RWPE2 (cell line): ENCODE data around the gene HTR4.

Experiments used
- ATAC-seq: fragments of 200-7000 bp; cut with Tn5 transposase; 3 replicates; pipeline ENCODE4 v1.9.1; 2021; ENCODE audit warnings: low read depth
- DNase-seq: peaks from one replicate; pipeline ENCODE4 v3.0.0-alpha.2; 2020; ENCODE audit warnings: low spot score
- H3K27ac ChIP-seq: fragments of 450-650 bp; 2 replicates; pipeline ENCODE4 v1.5.1; 2017; ENCODE audit warnings: mild to moderate bottlenecking; ENCODE audit not compliant: poor library complexity, severe bottlenecking
- H3K27me3 ChIP-seq: fragments of 250-450 bp; sonication (Bioruptor Pico); 2 replicates; pipeline ENCODE4 v1.5.1; 2021; ENCODE audit warnings: mild to moderate bottlenecking, moderate library complexity; ENCODE audit not compliant: insufficient read depth, poor library complexity, severe bottlenecking
- H3K36me3 ChIP-seq: fragments of 250-450 bp; sonication (Bioruptor Pico); 2 replicates; pipeline ENCODE4 v1.5.1; 2020; ENCODE audit warnings: low read depth, mild to moderate bottlenecking, moderate library complexity
- H3K4me1 ChIP-seq: fragments of 250-450 bp; sonication (Bioruptor Pico); 2 replicates; pipeline ENCODE4 v1.5.1; 2021; ENCODE audit warnings: mild to moderate bottlenecking, moderate library complexity; ENCODE audit not compliant: insufficient read depth, poor library complexity, severe bottlenecking
- H3K4me3 ChIP-seq: fragments of 250-450 bp; sonication (Bioruptor Pico); 2 replicates; pipeline ENCODE4 v1.5.1; 2021; ENCODE audit warnings: mild to moderate bottlenecking, moderate library complexity; ENCODE audit not compliant: severe bottlenecking
- H3K9me3 ChIP-seq: fragments of 250-450 bp; sonication (Bioruptor Pico); 2 replicates; pipeline ENCODE4 v1.5.1; 2021; ENCODE audit warnings: mild to moderate bottlenecking, moderate library complexity; ENCODE audit not compliant: severe bottlenecking
- TF ChIP-seq, protein P1 (sequence below): fragments of 450-650 bp; IDR thresholded peaks from one replicate; pipeline ENCODE4 v1.5.1; 2017; ENCODE audit warnings: mild to moderate bottlenecking, moderate library complexity; ENCODE audit not compliant: poor library complexity, severe bottlenecking

HTR4 gene

DNA sequence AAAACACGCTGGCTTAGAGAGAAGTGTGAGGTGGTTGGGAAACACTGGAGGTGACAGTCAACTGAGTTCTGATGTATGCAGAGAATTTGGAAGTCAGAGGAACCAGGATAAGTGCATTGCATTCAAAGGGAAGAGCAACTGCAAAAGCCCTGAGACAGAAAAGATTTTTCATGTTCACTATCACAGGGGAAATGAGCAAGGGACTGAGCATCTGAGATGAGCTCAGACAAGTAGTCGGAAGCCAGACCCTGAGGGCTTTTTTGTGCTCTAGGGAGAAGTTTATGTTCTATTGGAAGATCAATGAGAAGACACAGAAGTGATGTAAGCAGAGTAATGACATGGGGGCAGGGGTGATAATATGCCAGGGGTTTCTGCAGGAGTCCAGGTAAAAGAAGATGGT, 97.5 kb downstream of the HTR4 start:
- Histone ChIP-seq H3K9me3 (no peaks in the 10 kb centered on the region), H3K4me1 (peaks cover 11% of the 10 kb centered on the region), H3K4me3 (no peak overlapping the region), H3K36me3 (no peaks in the 10 kb centered on the region), H3K27me3 (no peaks in the 10 kb centered on the region), H3K27ac (peak overlapping the region; percentile 41)
- ATAC-seq (peak; percentile 88), DNase-seq (peak; percentile 62)
- TF ChIP-seq, protein P1, sequence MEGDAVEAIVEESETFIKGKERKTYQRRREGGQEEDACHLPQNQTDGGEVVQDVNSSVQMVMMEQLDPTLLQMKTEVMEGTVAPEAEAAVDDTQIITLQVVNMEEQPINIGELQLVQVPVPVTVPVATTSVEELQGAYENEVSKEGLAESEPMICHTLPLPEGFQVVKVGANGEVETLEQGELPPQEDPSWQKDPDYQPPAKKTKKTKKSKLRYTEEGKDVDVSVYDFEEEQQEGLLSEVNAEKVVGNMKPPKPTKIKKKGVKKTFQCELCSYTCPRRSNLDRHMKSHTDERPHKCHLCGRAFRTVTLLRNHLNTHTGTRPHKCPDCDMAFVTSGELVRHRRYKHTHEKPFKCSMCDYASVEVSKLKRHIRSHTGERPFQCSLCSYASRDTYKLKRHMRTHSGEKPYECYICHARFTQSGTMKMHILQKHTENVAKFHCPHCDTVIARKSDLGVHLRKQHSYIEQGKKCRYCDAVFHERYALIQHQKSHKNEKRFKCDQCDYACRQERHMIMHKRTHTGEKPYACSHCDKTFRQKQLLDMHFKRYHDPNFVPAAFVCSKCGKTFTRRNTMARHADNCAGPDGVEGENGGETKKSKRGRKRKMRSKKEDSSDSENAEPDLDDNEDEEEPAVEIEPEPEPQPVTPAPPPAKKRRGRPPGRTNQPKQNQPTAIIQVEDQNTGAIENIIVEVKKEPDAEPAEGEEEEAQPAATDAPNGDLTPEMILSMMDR, result no peak

DNA sequence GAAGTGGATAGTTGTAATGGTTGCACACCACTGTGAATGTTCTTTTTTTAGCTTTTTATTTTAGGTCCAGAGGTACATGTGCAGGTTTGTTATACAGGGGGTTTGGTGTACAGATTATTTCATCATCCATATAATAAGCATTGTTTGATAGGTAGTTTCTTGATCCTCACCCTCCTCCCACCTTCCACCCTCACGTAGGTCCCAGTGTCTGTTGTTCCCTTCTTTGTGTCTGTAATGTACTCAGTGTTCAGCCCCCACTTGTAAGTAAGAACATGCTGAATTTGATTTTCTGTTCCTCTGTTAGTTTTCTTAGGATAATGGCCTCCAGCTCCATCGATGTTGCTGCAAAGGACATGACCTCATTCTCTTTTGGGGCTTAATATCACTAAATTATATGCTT, 99.7 kb downstream of the HTR4 start:
- TF ChIP-seq, protein P1, result no peak
- ATAC-seq (no peak), DNase-seq (no peak)
- H3K36me3 ChIP-seq, result no peaks in the 10 kb centered on the region
- no peak overlapping the region for H3K27ac ChIP-seq
- no peaks in the 10 kb centered on the region for H3K9me3 ChIP-seq
- H3K4me3 ChIP-seq, result no peak overlapping the region
- H3K4me1 ChIP-seq, result peaks cover 11% of the 10 kb centered on the region
- no peaks in the 10 kb centered on the region for H3K27me3 ChIP-seq

DNA sequence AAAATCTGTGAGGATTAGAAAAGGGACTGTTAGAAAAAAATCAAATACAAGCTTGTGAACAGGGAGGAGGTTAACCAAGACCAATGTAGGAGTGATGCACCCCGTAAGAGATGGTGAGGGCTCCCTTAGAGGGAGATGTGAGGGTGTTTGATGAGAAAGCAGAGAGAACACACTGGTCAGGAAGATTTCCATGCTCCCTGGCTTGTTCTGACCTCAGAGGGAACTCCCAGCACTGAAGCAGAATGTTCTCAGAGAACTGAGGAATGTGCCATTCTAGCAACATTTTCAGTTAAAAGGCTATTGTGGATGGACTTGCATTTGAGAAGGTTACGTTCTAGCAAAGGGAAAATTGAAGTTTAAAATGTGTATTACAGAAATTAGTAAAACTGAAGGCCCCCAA, 110.6 kb downstream of the HTR4 start:
- Histone ChIP-seq H3K4me3 (no peak overlapping the region), H3K36me3 (no peaks in the 10 kb centered on the region), H3K27ac (no peak overlapping the region), H3K4me1 (no peaks in the 10 kb centered on the region), H3K9me3 (no peaks in the 10 kb centered on the region), H3K27me3 (no peaks in the 10 kb centered on the region)
- no peak for DNase-seq
- TF ChIP-seq, protein P1, result no peak
- ATAC-seq, result no peak

DNA sequence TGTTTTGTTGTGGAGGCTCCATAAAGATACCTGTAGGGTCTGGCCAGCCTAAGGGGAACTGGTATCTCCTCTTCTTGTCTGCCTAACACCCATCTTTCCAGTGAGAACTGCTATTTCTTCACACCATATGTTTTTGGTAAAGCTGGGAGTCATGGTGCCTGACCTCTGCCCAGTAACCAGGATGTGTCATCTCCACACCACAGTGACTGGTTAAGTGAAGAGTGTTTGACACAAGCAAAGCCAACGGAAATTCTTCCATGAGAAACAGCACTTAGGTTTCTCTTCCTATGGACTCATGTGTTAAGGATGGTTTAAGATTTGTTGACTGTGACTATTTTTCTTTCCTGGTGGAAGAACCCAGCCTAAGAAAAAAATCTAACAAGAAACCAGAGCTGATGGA, 111.5 kb downstream of the HTR4 start:
- H3K4me1 ChIP-seq, result no peaks in the 10 kb centered on the region
- H3K36me3 ChIP-seq, result no peaks in the 10 kb centered on the region
- ATAC-seq, result no peak
- no peak for DNase-seq
- H3K9me3 ChIP-seq, result no peaks in the 10 kb centered on the region
- no peak overlapping the region for H3K27ac ChIP-seq
- H3K4me3 ChIP-seq, result no peak overlapping the region
- no peaks in the 10 kb centered on the region for H3K27me3 ChIP-seq
- TF ChIP-seq, protein P1, result no peak

DNA sequence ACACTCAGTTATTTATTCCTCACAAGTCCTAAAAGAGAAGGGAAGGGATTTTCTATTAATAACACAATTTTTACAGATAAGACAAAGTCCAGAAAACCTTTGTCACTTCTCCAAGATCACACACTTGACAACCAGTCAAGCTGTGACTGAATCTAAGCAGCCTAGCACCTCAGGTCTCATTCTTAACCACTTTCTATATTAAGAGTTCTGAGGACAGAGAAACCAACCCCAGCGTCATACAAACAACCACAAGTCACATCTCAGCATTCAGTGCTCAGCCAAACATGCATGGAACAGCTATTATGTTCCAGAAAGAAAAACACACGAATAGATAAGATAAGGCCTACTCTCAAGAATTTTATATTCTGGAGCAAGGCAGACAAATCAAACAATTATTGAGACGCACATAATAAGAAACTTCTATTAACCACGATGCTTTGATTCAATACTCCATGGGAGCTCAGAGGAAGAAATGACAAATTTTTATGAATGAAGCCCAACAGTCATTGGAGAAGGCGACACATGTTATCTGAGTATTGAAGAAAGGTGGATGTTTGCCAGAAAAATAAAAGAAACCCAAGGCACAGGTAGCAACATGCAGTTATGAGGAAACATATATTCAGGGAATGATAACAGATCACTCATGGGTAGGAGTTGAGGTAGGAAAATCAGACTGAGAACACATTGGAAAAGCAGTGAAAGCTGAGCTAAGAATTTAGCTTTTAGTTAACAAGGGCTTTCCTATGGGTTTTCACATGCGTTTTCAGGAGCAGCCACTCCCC, 113.1 kb downstream of the HTR4 start:
- Histone ChIP-seq H3K27me3 (no peaks in the 10 kb centered on the region), H3K9me3 (no peaks in the 10 kb centered on the region), H3K36me3 (no peaks in the 10 kb centered on the region), H3K27ac (no peak overlapping the region), H3K4me1 (no peaks in the 10 kb centered on the region), H3K4me3 (no peak overlapping the region)
- no peak for DNase-seq
- TF ChIP-seq, protein P1, result no peak
- ATAC-seq, result no peak
